Calu3 (cell line): ENCODE data around the gene BPTF. TPM values are rescaled to one million over a fixed set of nuclear protein-coding genes. Genes with fewer than 3 reads are reported as not detected.

Source experiments
- BruUV-seq: library from RNA; stranded (reverse); fragments of 400-500 nt; replicated peaks from 2 replicates; lab custom pipeline; 2021; lab: Mats Ljungman, UMichigan
- CTCF ChIA-PET: fragments of 300-600 bp; sonication (Branson Sonifier 250); formaldehyde crosslinking; loops from one replicate; lab custom pipeline; 2022; ENCODE audit warnings: antibody characterized with exemption; lab: Charles Lee
- DNase-seq: peaks from one replicate; pipeline ENCODE4 v3.0.0; 2022
- H3K27ac Mint-ChIP-seq: one replicate; pipeline ENCODE4 v1.8.0; 2022; ENCODE audit warnings: mixed read lengths; ENCODE audit not compliant: unreplicated experiment
- H3K27me3 Mint-ChIP-seq: one replicate; pipeline ENCODE4 v1.8.0; 2022; ENCODE audit warnings: mixed read lengths; ENCODE audit not compliant: unreplicated experiment
- H3K36me3 Mint-ChIP-seq: one replicate; pipeline ENCODE4 v1.8.0; 2022; ENCODE audit warnings: mild to moderate bottlenecking, moderate library complexity, mixed read lengths; ENCODE audit not compliant: insufficient read depth, unreplicated experiment
- H3K4me1 Mint-ChIP-seq: one replicate; pipeline ENCODE4 v1.8.0; 2022; ENCODE audit warnings: mild to moderate bottlenecking, low read depth, mixed read lengths; ENCODE audit not compliant: unreplicated experiment
- H3K4me3 Mint-ChIP-seq: one replicate; pipeline ENCODE4 v1.8.0; 2022; ENCODE audit warnings: mild to moderate bottlenecking, low read depth, moderate library complexity, mixed read lengths; ENCODE audit not compliant: unreplicated experiment
- H3K9me3 Mint-ChIP-seq: one replicate; pipeline ENCODE4 v1.8.0; 2022; ENCODE audit warnings: low read depth, mixed read lengths; ENCODE audit not compliant: unreplicated experiment
- intact Hi-C: fragments of 100-400 bp; cut with micrococcal nuclease; formaldehyde crosslinking; loops from one replicate; pipeline ENCODE4 v1.10.0; 2022; ENCODE audit not compliant: unreplicated experiment
- total RNA-seq: library from RNA; stranded (reverse); gene quantifications from 2 replicates; pipeline ENCODE4 v1.2.3, GENCODE V29; 2022
- TF ChIP-seq, protein P1 (sequence below): fragments of 200-600 bp; IDR thresholded peaks from one replicate; pipeline ENCODE4 v1.8.0; 2022; ENCODE audit warnings: antibody characterized with exemption; ENCODE audit not compliant: unreplicated experiment

Gene BPTF
- total RNA-seq, 1 experiment from 2014 or later, result 66.8 TPM

DNA sequence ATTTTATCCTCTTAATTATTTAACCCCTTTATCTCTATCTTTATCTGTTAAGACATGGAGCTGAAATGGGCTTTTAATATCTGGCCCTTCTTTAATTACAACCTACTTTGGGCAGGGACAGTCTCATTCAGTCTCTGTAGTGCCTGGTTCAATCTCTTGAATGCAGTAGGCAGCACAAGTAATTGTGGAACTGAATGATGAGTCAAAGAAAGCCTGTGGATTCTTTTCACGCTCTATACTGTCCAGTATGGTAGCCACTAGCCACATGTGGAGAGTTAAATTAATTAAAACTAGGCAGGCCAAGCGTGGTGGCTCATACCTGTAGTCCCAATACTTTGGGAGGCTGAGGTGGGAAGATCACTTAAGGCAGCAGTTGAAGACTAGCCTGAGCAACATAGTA is 9.3 kb downstream of the BPTF start:
- Mint-ChIP-seq H3K4me3 (no peak overlapping the region), H3K27me3 (no peaks in the 10 kb centered on the region), H3K4me1 (peaks cover 18% of the 10 kb centered on the region), H3K36me3 (peaks cover under 1% of the 10 kb centered on the region), H3K9me3 (no peaks in the 10 kb centered on the region), H3K27ac (no peak overlapping the region)
- DNase-seq, result no peak
- intact Hi-C loops, result no loop called here
- CTCF ChIA-PET, result no interaction called here
- TF ChIP-seq, protein P1, sequence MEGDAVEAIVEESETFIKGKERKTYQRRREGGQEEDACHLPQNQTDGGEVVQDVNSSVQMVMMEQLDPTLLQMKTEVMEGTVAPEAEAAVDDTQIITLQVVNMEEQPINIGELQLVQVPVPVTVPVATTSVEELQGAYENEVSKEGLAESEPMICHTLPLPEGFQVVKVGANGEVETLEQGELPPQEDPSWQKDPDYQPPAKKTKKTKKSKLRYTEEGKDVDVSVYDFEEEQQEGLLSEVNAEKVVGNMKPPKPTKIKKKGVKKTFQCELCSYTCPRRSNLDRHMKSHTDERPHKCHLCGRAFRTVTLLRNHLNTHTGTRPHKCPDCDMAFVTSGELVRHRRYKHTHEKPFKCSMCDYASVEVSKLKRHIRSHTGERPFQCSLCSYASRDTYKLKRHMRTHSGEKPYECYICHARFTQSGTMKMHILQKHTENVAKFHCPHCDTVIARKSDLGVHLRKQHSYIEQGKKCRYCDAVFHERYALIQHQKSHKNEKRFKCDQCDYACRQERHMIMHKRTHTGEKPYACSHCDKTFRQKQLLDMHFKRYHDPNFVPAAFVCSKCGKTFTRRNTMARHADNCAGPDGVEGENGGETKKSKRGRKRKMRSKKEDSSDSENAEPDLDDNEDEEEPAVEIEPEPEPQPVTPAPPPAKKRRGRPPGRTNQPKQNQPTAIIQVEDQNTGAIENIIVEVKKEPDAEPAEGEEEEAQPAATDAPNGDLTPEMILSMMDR, result no peak
- no TSS peak for BruUV-seq

DNA sequence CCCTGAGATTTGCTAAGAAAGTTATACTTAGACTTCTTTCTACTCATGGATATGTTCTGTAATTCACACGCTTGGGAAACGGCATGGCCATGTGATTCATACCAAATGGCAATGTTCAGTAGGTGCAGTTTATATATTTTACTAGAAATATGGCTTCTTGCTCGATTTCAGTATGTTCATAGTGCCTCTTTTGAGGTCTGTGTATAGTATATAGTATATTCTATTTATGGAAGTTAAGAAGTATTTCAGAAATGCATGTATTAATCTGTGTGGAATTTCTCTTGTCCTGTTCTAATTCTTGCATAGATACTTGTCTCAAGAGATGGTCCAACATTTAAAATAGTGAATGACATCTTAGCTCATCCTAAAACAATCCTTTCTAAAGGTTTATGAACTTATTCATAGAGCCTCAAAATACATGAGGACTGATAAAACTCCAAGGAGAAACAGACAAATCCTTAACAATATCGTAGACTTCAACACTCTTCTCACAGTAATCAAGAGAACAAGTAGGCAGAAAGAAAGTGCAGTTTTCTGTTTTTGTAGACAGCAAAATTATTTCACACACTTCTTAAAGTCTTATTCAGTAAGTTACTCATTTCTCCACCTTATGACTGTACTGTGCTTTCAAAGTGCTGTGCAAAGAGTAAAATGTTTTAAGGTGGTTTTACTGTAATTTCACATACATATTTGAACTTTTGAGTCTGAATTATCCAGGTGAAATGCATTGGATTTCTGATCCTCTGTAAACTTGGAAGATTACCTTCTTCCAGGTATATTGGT is 11.1 kb downstream of the BPTF start:
- CTCF ChIA-PET, result no interaction called here
- H3K36me3 Mint-ChIP-seq, result no peaks in the 10 kb centered on the region
- no peaks in the 10 kb centered on the region for H3K27me3 Mint-ChIP-seq
- H3K27ac Mint-ChIP-seq, result no peak overlapping the region
- BruUV-seq, result no TSS peak
- DNase-seq, result no peak
- H3K9me3 Mint-ChIP-seq, result no peaks in the 10 kb centered on the region
- no peak overlapping the region for H3K4me3 Mint-ChIP-seq
- intact Hi-C loops, result no loop called here
- H3K4me1 Mint-ChIP-seq, result peaks cover 3% of the 10 kb centered on the region
- TF ChIP-seq, protein P1, result no peak

DNA sequence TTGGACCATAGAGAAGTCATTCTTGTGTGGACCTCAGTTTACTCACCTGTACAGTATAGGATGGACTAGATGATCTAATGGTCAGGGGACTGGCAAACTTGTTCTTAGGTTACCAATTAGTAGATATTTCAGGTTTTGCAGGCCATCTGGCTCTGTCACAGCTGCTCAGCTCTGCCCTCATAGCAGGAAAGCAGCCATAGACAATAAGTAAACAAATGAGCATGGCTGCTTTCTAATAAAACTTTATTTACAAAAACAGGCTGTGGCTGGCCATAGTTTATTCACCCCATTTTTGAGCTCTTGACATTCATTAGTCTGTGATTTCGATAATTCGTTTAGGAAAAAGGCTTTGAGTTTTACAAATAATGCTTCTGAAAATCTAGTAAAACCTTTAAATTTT is 12.7 kb downstream of the BPTF start:
- TF ChIP-seq, protein P1, result no peak
- intact Hi-C loops, result no loop called here
- CTCF ChIA-PET, result no interaction called here
- no peak for DNase-seq
- Mint-ChIP-seq H3K36me3 (no peaks in the 10 kb centered on the region), H3K27me3 (no peaks in the 10 kb centered on the region), H3K27ac (no peak overlapping the region), H3K9me3 (no peaks in the 10 kb centered on the region), H3K4me1 (no peaks in the 10 kb centered on the region), H3K4me3 (no peak overlapping the region)
- BruUV-seq, result no TSS peak

DNA sequence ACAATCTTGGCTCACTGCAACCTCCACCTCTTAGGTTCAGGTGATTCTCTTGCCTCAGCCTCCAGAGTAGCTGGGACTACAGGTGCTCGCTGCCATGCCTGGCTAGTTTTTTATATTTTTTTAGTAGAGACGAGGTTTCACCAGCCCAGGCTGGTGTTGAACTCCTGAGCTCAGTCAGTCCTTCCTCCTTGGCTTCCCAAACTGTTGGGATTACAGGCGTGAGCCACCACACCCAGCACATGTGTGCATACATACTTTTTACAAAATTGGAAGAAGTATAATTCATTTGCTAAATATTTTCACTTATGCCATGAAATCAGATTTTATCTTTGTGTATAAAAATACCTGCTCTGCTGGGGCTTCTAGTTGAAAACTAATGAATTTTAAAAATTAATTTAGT is 13.2 kb downstream of the BPTF start:
- TF ChIP-seq, protein P1, result no peak
- CTCF ChIA-PET, result interaction anchor here (1.1 kb wide), 1 partner anchor 14 kb away, joined by 4 read pairs; the partner anchor contains the start of gene BPTF
- no peak for DNase-seq
- intact Hi-C loops, result no loop called here
- BruUV-seq, result no TSS peak
- Mint-ChIP-seq H3K36me3 (no peaks in the 10 kb centered on the region), H3K9me3 (no peaks in the 10 kb centered on the region), H3K27me3 (no peaks in the 10 kb centered on the region), H3K27ac (no peak overlapping the region), H3K4me3 (no peak overlapping the region), H3K4me1 (no peaks in the 10 kb centered on the region)
